GM10248 (cell line): Measurements from ENCODE around the gene STOX2.

Source experiments
- CTCF ChIA-PET: fragments of 300-600 bp; sonication (Branson Sonifier 250); formaldehyde crosslinking; extraction: SDS; loops from one replicate; lab custom pipeline; 2021; ENCODE audit warnings: antibody characterized with exemption; lab: Yijun Ruan, JAX
- POLR2A ChIA-PET: fragments of 350-650 bp; sonication (Branson Sonifier 250); formaldehyde crosslinking; extraction: SDS; loops from one replicate; lab custom pipeline; 2020; ENCODE audit warnings: antibody characterized with exemption; lab: Yijun Ruan, JAX
- DNase-seq: peaks from one replicate; pipeline ENCODE4 v3.0.0; 2012; ENCODE audit errors: extremely low spot score
- CTCF ChIP-seq: IDR thresholded peaks from 2 replicates; pipeline ENCODE4 v1.5.1; 2012; ENCODE audit warnings: mild to moderate bottlenecking, low read depth; ENCODE audit errors: extremely low read depth, missing control alignments, control extremely low read depth

Gene STOX2

GRCh38 chr4:183984566-183984965 is 79.5 kb downstream of the STOX2 start:
- no peak for DNase-seq
- POLR2A ChIA-PET: no interaction called here
- TF ChIP-seq CTCF: no peak
- CTCF ChIA-PET: interaction anchor here (1.0 kb wide), 1 partner anchor 9 kb away, joined by 4 read pairs; no protein-coding TSS in a partner anchor

- no peak for DNase-seq
- POLR2A ChIA-PET: no interaction called here
- no peak for TF ChIP-seq CTCF
- CTCF ChIA-PET: no interaction called here
These were observed 80.7 kb downstream of the STOX2 start for GRCh38 chr4:183985786-183986185.

GRCh38 chr4:183986291-183986970 is 81.3 kb downstream of the STOX2 start:
- CTCF ChIA-PET: no interaction called here
- POLR2A ChIA-PET: no interaction called here
- TF ChIP-seq CTCF: no peak
- DNase-seq: no peak

GRCh38 chr4:183986971-183987946 is 82.2 kb downstream of the STOX2 start:
- ChIA-PET CTCF (no interaction called here), POLR2A (no interaction called here)
- DNase-seq: no peak
- TF ChIP-seq CTCF: no peak

- DNase-seq: no peak
- ChIA-PET CTCF (no interaction called here), POLR2A (no interaction called here)
- no peak for TF ChIP-seq CTCF
These were observed 82.9 kb downstream of the STOX2 start for GRCh38 chr4:183987987-183988392.

GRCh38 chr4:183988874-183989273 is 83.8 kb downstream of the STOX2 start:
- ChIA-PET POLR2A (no interaction called here), CTCF (no interaction called here)
- no peak for TF ChIP-seq CTCF
- DNase-seq: no peak
